HG03439 (cell line): ENCODE data around the gene CCDC73.
"Not testable (repeated sequence)": the region's sequence is repeated elsewhere in the genome, so short reads cannot be mapped to it uniquely, and the experiment has no call there.

ENCODE experiments used
- ATAC-seq: cut with Tn5 transposase; IDR thresholded peaks from one replicate; pipeline ENCODE4 v1.9.1; 2021; ENCODE audit warnings: mild to moderate bottlenecking, moderate library complexity; ENCODE audit not compliant: unreplicated experiment

CCDC73 gene

GRCh38 chr11:32706985-32707741, 87.3 kb downstream of the CCDC73 start:
- ATAC-seq, result peak; percentile 87

- no peak for ATAC-seq
Measured at GRCh38 chr11:32705309-32706033, 89.0 kb downstream of the CCDC73 start.

GRCh38 chr11:32704775-32705174, 89.7 kb downstream of the CCDC73 start:
- ATAC-seq, result no peak

- ATAC-seq, result no peak
Measured at GRCh38 chr11:32704261-32704660, 90.2 kb downstream of the CCDC73 start.

GRCh38 chr11:32701616-32702015, 92.8 kb downstream of the CCDC73 start:
- no peak for ATAC-seq

GRCh38 chr11:32698579-32698978, 95.9 kb downstream of the CCDC73 start:
- ATAC-seq, result no peak

- ATAC-seq, result no peak
Measured at GRCh38 chr11:32671051-32671450, 123.4 kb downstream of the CCDC73 start.

GRCh38 chr11:32659672-32660071, 134.8 kb downstream of the CCDC73 start:
- ATAC-seq, result no peak

- ATAC-seq, result no peak
Measured at GRCh38 chr11:32658639-32659406, 135.6 kb downstream of the CCDC73 start.

- ATAC-seq, result no peak
Measured at GRCh38 chr11:32643526-32643925, 150.9 kb downstream of the CCDC73 start.

GRCh38 chr11:32641361-32641760, 153.1 kb downstream of the CCDC73 start:
- no peak for ATAC-seq

- no peak for ATAC-seq
Measured at GRCh38 chr11:32635819-32636218, 158.6 kb downstream of the CCDC73 start.

- ATAC-seq, result no peak
Measured at GRCh38 chr11:32630844-32631243, 163.6 kb downstream of the CCDC73 start.

GRCh38 chr11:32616903-32617302, 177.6 kb downstream of the CCDC73 start:
- no peak for ATAC-seq

GRCh38 chr11:32615422-32615821, 179.0 kb downstream of the CCDC73 start:
- ATAC-seq, result no peak

GRCh38 chr11:32613500-32614151, 180.8 kb downstream of the CCDC73 start:
- no peak for ATAC-seq

- ATAC-seq, result no peak
Measured at GRCh38 chr11:32610797-32611352, 183.6 kb downstream of the CCDC73 start.

GRCh38 chr11:32608826-32609225, 185.6 kb downstream of the CCDC73 start:
- ATAC-seq, result not testable (repeated sequence)

GRCh38 chr11:32606220-32606619, 188.2 kb downstream of the CCDC73 start:
- ATAC-seq, result no peak

GRCh38 chr11:32602657-32603415, 191.6 kb downstream of the CCDC73 start:
- no peak for ATAC-seq
